ENCODE data around the gene AHI1.
A peak's percentile ranks its signal among the peaks of the same experiment; 100 is the strongest.
"Not testable (repeated sequence)": the region's sequence is repeated elsewhere in the genome, so short reads cannot be mapped to it uniquely, and the experiment has no call there.

The AHI1 gene

GRCh38 chr6:135362124-135362523 lies 135.4 kb downstream of the AHI1 start:
- no peak for TF ChIP-seq ZNF274 (IDR thresholded peaks at IDR 0.05; ENCODE audit: low read depth, low read length)
- H3K4me3 ChIP-seq (ENCODE audit: low read length), result no peak overlapping the region

- TF ChIP-seq ZNF274 (IDR thresholded peaks at IDR 0.05; ENCODE audit: low read depth, low read length), result no peak
- H3K4me3 ChIP-seq (ENCODE audit: low read length), result no peak overlapping the region
Measured at GRCh38 chr6:135360222-135360621, 137.3 kb downstream of the AHI1 start.

- H3K4me3 ChIP-seq (ENCODE audit: low read length), result no peak overlapping the region
Measured at GRCh38 chr6:135358985-135359384, 138.6 kb downstream of the AHI1 start.

GRCh38 chr6:135358251-135358821 lies 139.2 kb downstream of the AHI1 start:
- H3K4me3 ChIP-seq (ENCODE audit: low read length), result no peak overlapping the region
- TF ChIP-seq ZNF274 (IDR thresholded peaks at IDR 0.05; ENCODE audit: low read depth, low read length), result no peak

More at GRCh38 chr6:135358985-135359384, 138.6 kb downstream of the AHI1 start:
- no peak for TF ChIP-seq ZNF274 (IDR thresholded peaks at IDR 0.05; ENCODE audit: low read depth, low read length)

GRCh38 chr6:135354407-135354806 lies 143.1 kb downstream of the AHI1 start:
- TF ChIP-seq ZNF274 (IDR thresholded peaks at IDR 0.05; ENCODE audit: low read depth, low read length), result no peak

GRCh38 chr6:135353113-135353512 lies 144.4 kb downstream of the AHI1 start:
- H3K4me3 ChIP-seq (ENCODE audit: low read length), result no peak overlapping the region
- no peak for TF ChIP-seq ZNF274 (IDR thresholded peaks at IDR 0.05; ENCODE audit: low read depth, low read length)

More at GRCh38 chr6:135354407-135354806, 143.1 kb downstream of the AHI1 start:
- H3K4me3 ChIP-seq (ENCODE audit: low read length), result no peak overlapping the region

- no peak overlapping the region for H3K4me3 ChIP-seq (ENCODE audit: low read length)
- no peak for TF ChIP-seq ZNF274 (IDR thresholded peaks at IDR 0.05; ENCODE audit: low read depth, low read length)
Measured at GRCh38 chr6:135351635-135352034, 145.9 kb downstream of the AHI1 start.

- H3K4me3 ChIP-seq (ENCODE audit: low read length), result no peak overlapping the region
- TF ChIP-seq ZNF274 (IDR thresholded peaks at IDR 0.05; ENCODE audit: low read depth, low read length), result no peak
Measured at GRCh38 chr6:135347887-135348286, 149.7 kb downstream of the AHI1 start.

GRCh38 chr6:135346747-135347146 lies 150.8 kb downstream of the AHI1 start:
- H3K4me3 ChIP-seq (ENCODE audit: low read length), result no peak overlapping the region
- no peak for TF ChIP-seq ZNF274 (IDR thresholded peaks at IDR 0.05; ENCODE audit: low read depth, low read length)

GRCh38 chr6:135344526-135344925 lies 153.0 kb downstream of the AHI1 start:
- no peak for TF ChIP-seq ZNF274 (IDR thresholded peaks at IDR 0.05; ENCODE audit: low read depth, low read length)

GRCh38 chr6:135339920-135340319 lies 157.6 kb downstream of the AHI1 start:
- not testable (repeated sequence) for H3K4me3 ChIP-seq (ENCODE audit: low read length)

More at GRCh38 chr6:135344526-135344925, 153.0 kb downstream of the AHI1 start:
- no peak overlapping the region for H3K4me3 ChIP-seq (ENCODE audit: low read length)

- no peak overlapping the region for H3K4me3 ChIP-seq (ENCODE audit: low read length)
- TF ChIP-seq ZNF274 (IDR thresholded peaks at IDR 0.05; ENCODE audit: low read depth, low read length), result no peak
Measured at GRCh38 chr6:135334169-135334568, 163.4 kb downstream of the AHI1 start.

- no peak for TF ChIP-seq ZNF274 (IDR thresholded peaks at IDR 0.05; ENCODE audit: low read depth, low read length)
- H3K4me3 ChIP-seq (ENCODE audit: low read length), result no peak overlapping the region
Measured at GRCh38 chr6:135331002-135331401, 166.5 kb downstream of the AHI1 start.

GRCh38 chr6:135329851-135330803 lies 167.4 kb downstream of the AHI1 start:
- peak overlapping the region; percentile 39; the same call in 1 of the 2 replicates for H3K4me3 ChIP-seq (ENCODE audit: low read length)
- TF ChIP-seq ZNF274 (IDR thresholded peaks at IDR 0.05; ENCODE audit: low read depth, low read length), result no peak

- no peak for TF ChIP-seq ZNF274 (IDR thresholded peaks at IDR 0.05; ENCODE audit: low read depth, low read length)
- H3K4me3 ChIP-seq (ENCODE audit: low read length), result no peak overlapping the region
Measured at GRCh38 chr6:135328136-135328535, 169.4 kb downstream of the AHI1 start.
